OCI-LY7 (cell line): ENCODE data around the gene MYRFL. TPM values are rescaled to one million over a fixed set of nuclear protein-coding genes. Genes with fewer than 3 reads are reported as not detected.

ENCODE experiments used
- BruUV-seq: library from RNA; stranded (reverse); fragments of 400-500 nt; replicated peaks from 2 replicates; lab custom pipeline; 2021; lab: Mats Ljungman, UMichigan
- CTCF ChIA-PET: fragments of 300-600 bp; sonication (Branson Sonifier 250); formaldehyde crosslinking; loops from one replicate; lab custom pipeline; 2022; ENCODE audit warnings: antibody characterized with exemption; ENCODE audit not compliant: unreplicated experiment; lab: Charles Lee
- POLR2A ChIA-PET: fragments of 300-600 bp; sonication (Branson Sonifier 250); formaldehyde crosslinking; loops from one replicate; lab custom pipeline; 2022; ENCODE audit warnings: antibody characterized with exemption; lab: Charles Lee
- DNase-seq: peaks from one replicate; pipeline ENCODE4 v3.0.0-alpha.2; 2015; ENCODE audit warnings: low spot score
- H2AFZ ChIP-seq: fragments of 200-600 bp; sonication (generic), shearing (Covaris generic); 2 replicates; pipeline ENCODE4 v1.6.1; 2014; ENCODE audit warnings: mild to moderate bottlenecking, antibody characterized with exemption, low read length, moderate library complexity
- H3K27ac ChIP-seq: fragments of 200-600 bp; sonication (generic); 2 replicates; pipeline ENCODE4 v1.5.1; 2014; ENCODE audit warnings: mixed run types, low read depth, mild to moderate bottlenecking, moderate library complexity, low read length, inconsistent platforms; ENCODE audit not compliant: poor library complexity, severe bottlenecking
- H3K36me3 ChIP-seq: fragments of 200-600 bp; sonication (generic); 2 replicates; pipeline ENCODE4 v1.6.1; 2014; ENCODE audit warnings: mild to moderate bottlenecking, antibody characterized with exemption, low read length, moderate library complexity, mixed read lengths; ENCODE audit not compliant: insufficient read depth
- H3K4me1 ChIP-seq: fragments of 200-600 bp; sonication (generic); 2 replicates; pipeline ENCODE4 v1.5.1; 2014; ENCODE audit warnings: mild to moderate bottlenecking, low read length; ENCODE audit not compliant: insufficient read depth, poor library complexity, severe bottlenecking
- H3K4me2 ChIP-seq: fragments of 200-600 bp; sonication (generic); 2 replicates; pipeline ENCODE4 v1.6.1; 2014; ENCODE audit warnings: mild to moderate bottlenecking, low read length
- H3K4me3 ChIP-seq: fragments of 200-600 bp; sonication (generic); 2 replicates; pipeline ENCODE4 v1.5.1; 2014; ENCODE audit warnings: mild to moderate bottlenecking, low read depth, low read length; ENCODE audit not compliant: poor library complexity, severe bottlenecking
- H3K79me2 ChIP-seq: fragments of 200-600 bp; sonication (generic); 2 replicates; pipeline ENCODE4 v1.6.1; 2016; ENCODE audit warnings: low read depth, mild to moderate bottlenecking, low read length, moderate library complexity, mixed read lengths; ENCODE audit not compliant: insufficient read depth
- H3K9me2 ChIP-seq: fragments of 200-600 bp; sonication (generic); 2 replicates; pipeline ENCODE4 v1.6.1; 2016; ENCODE audit warnings: mild to moderate bottlenecking, low read length, mixed read lengths; ENCODE audit not compliant: insufficient read depth
- H3K9me3 ChIP-seq: fragments of 200-600 bp; sonication (generic); 2 replicates; pipeline ENCODE4 v1.6.1; 2014; ENCODE audit warnings: mild to moderate bottlenecking, mixed run types, low read length, mixed read lengths
- H4K20me1 ChIP-seq: fragments of 200-600 bp; sonication (generic); 2 replicates; pipeline ENCODE4 v1.6.1; 2014; ENCODE audit warnings: mild to moderate bottlenecking, antibody characterized with exemption, low read length, moderate library complexity, mixed read lengths; ENCODE audit not compliant: insufficient read depth
- EZH2phosphoT487 ChIP-seq: fragments of 200-600 bp; sonication (generic); IDR thresholded peaks from 2 replicates; pipeline ENCODE4 v1.6.1; 2018; ENCODE audit warnings: low read depth, borderline replicate concordance, mild to moderate bottlenecking, mixed run types, antibody characterized with exemption, low read length, moderate library complexity, mixed read lengths
- intact Hi-C: fragments of 100-400 bp; cut with micrococcal nuclease; formaldehyde crosslinking; loops from one replicate; pipeline ENCODE4 v1.10.0; 2022; ENCODE audit not compliant: unreplicated experiment
- total RNA-seq, 2 experiments: library from RNA; depleted of rRNA in 1 of 2; stranded (reverse); fragments of >200 nt in 1 of 2; shearing (Covaris generic) in 1 of 2; gene quantifications; 2 replicates each; pipeline ENCODE4 v1.2.3, GENCODE V29; 2014 to 2022
- TF ChIP-seq, protein P1 (sequence below): fragments of 200-600 bp; sonication (generic); conservative IDR thresholded peaks from 2 replicates; pipeline ENCODE4 v1.5.1; 2014; ENCODE audit warnings: mild to moderate bottlenecking, antibody characterized with exemption, low read length, moderate library complexity, mixed read lengths

MYRFL gene
- total RNA-seq, 2 experiments from 2014 or later, result 0.41 TPM; not detected in 1

DNA sequence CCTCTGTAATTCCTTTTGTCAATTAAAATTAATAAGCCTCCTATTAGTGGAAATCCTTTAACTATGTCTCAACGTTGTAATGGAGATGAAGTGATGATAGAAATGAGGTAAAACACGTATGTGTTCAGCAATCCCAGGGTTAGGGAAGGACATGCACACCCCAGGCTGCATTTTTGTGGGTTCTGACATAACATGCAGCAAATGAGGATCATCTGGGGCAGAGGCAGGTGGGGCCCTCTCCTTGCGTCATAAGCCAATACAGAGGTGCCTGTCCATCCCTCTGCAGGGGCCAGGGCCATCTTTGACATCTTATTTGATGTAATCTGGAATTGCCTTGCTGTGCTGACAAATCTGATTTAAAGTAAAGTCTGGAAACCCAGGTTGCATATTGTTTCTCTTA, 73.2 kb downstream of the MYRFL start:
- DNase-seq, result no peak
- no peak overlapping the region for H3K4me2 ChIP-seq
- no peaks in the 10 kb centered on the region for H3K9me3 ChIP-seq
- no peak overlapping the region for H2AFZ ChIP-seq
- TF ChIP-seq, protein P1, sequence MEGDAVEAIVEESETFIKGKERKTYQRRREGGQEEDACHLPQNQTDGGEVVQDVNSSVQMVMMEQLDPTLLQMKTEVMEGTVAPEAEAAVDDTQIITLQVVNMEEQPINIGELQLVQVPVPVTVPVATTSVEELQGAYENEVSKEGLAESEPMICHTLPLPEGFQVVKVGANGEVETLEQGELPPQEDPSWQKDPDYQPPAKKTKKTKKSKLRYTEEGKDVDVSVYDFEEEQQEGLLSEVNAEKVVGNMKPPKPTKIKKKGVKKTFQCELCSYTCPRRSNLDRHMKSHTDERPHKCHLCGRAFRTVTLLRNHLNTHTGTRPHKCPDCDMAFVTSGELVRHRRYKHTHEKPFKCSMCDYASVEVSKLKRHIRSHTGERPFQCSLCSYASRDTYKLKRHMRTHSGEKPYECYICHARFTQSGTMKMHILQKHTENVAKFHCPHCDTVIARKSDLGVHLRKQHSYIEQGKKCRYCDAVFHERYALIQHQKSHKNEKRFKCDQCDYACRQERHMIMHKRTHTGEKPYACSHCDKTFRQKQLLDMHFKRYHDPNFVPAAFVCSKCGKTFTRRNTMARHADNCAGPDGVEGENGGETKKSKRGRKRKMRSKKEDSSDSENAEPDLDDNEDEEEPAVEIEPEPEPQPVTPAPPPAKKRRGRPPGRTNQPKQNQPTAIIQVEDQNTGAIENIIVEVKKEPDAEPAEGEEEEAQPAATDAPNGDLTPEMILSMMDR, result no peak
- no peak for TF ChIP-seq EZH2phosphoT487
- ChIA-PET POLR2A (interaction anchor here (0.6 to 2.0 kb wide), 3 partner anchors 13 to 545 kb away, joined by 3 to 4 read pairs (median 3); no protein-coding TSS in a partner anchor), CTCF (no interaction called here)
- no peaks in the 10 kb centered on the region for H3K9me2 ChIP-seq
- no peak overlapping the region for H3K27ac ChIP-seq
- H3K4me3 ChIP-seq, result no peak overlapping the region
- H3K36me3 ChIP-seq, result no peaks in the 10 kb centered on the region
- H3K79me2 ChIP-seq, result no peaks in the 10 kb centered on the region
- H4K20me1 ChIP-seq, result no peaks in the 10 kb centered on the region
- peaks cover 43% of the 10 kb centered on the region for H3K4me1 ChIP-seq
- intact Hi-C loops, result no loop called here
- BruUV-seq, result no TSS peak

DNA sequence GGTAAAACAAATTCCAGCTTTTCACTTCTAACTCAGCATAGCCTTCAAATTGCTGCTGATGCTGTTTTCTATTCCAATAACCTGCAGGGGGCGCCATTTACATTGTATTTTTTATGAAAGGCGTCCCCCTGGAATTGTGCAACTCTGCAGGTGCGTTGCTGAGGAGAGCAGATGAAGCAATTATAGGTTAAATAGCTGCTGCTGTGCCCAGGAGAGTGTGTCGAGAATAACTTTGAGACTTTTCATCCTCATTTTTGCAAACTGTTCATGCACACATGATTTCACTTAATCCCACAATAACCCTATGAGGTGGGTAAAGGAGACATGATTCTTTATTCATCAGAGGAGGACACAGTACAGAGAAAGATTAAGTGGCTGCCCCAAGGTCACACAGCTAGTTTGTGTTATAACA, 75.7 kb downstream of the MYRFL start:
- intact Hi-C loops, result loop anchor here (1.0 to 5.0 kb wide), 5 partner anchors 87 to 677 kb away; partner anchors contain the start of gene CNOT2
- peak overlapping the region; percentile 55 for H3K4me2 ChIP-seq
- peaks cover 59% of the 10 kb centered on the region for H3K4me1 ChIP-seq
- peak; percentile 92 for DNase-seq
- no peaks in the 10 kb centered on the region for H3K9me2 ChIP-seq
- TF ChIP-seq, protein P1, result peak; percentile 97
- TF ChIP-seq EZH2phosphoT487, result no peak
- no TSS peak for BruUV-seq
- ChIA-PET CTCF (interaction anchor here (0.5 to 2.5 kb wide), 7 partner anchors 8 to 475 kb away, joined by 3 to 12 read pairs (median 4); no protein-coding TSS in a partner anchor), POLR2A (interaction anchor here (0.5 to 2.1 kb wide), 13 partner anchors 8 to 833 kb away, joined by 3 to 6 read pairs (median 4); no protein-coding TSS in a partner anchor)
- H2AFZ ChIP-seq, result peak overlapping the region; percentile 92
- no peaks in the 10 kb centered on the region for H3K36me3 ChIP-seq
- peak overlapping the region; percentile 20 for H3K4me3 ChIP-seq
- H3K9me3 ChIP-seq, result no peaks in the 10 kb centered on the region
- peak overlapping the region; percentile 54 for H3K27ac ChIP-seq
- no peaks in the 10 kb centered on the region for H4K20me1 ChIP-seq
- H3K79me2 ChIP-seq, result no peaks in the 10 kb centered on the region

DNA sequence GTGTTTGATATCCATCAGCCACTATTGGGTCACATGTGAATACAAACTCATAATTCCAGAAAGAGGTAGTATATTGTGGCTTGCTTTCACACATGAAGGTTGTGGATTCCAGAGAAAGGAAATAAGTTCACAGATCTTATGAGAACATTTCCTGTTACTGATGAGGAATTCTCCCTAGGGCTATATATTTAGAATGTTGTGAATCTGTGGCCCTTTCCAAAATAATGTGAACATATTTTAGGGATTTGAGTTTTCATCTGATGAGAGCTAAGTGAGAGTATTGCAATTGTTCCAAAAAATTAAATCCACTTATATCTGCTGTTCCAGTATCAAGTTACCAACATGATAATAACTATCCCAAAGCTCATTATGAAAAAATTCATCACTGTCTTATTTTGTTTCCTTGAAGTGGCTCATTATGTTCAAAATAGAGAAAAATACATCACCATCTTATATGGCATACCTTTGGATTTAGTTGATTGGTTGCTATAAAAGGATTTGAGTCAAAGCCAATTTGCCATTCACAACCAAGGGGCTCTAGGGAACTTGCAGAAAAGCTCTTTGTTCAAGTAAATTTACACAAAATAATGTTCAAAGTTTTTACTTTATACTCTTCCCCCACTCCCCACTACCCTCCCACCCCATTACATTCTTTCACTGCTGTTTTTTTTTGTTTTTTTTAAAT, 76.3 kb downstream of the MYRFL start:
- no peaks in the 10 kb centered on the region for H3K9me2 ChIP-seq
- no peaks in the 10 kb centered on the region for H3K9me3 ChIP-seq
- H3K4me3 ChIP-seq, result peak overlapping the region; percentile 20
- H3K4me2 ChIP-seq, result peak overlapping the region; percentile 55
- H3K79me2 ChIP-seq, result no peaks in the 10 kb centered on the region
- BruUV-seq, result no TSS peak
- H4K20me1 ChIP-seq, result no peaks in the 10 kb centered on the region
- CTCF ChIA-PET, result interaction anchor here (1.1 to 2.5 kb wide), 6 partner anchors 8 to 475 kb away, joined by 3 to 12 read pairs (median 4); no protein-coding TSS in a partner anchor
- no peak for DNase-seq
- H3K4me1 ChIP-seq, result peaks cover 64% of the 10 kb centered on the region
- H3K36me3 ChIP-seq, result no peaks in the 10 kb centered on the region
- POLR2A ChIA-PET, result interaction anchor here (0.6 to 2.1 kb wide), 12 partner anchors 8 to 832 kb away, joined by 3 to 6 read pairs (median 4); no protein-coding TSS in a partner anchor
- TF ChIP-seq, protein P1, result no peak
- TF ChIP-seq EZH2phosphoT487, result no peak
- intact Hi-C loops, result loop anchor here (2.0 to 5.0 kb wide), 3 partner anchors 86 to 341 kb away; partner anchors contain the start of gene CNOT2
- peak overlapping the region; percentile 54 for H3K27ac ChIP-seq
- peak overlapping the region; percentile 92; the same call in 1 of the 2 replicates for H2AFZ ChIP-seq
